B cell (primary cell): ENCODE measurements around the gene A1CF.

Experiments used
- CTCF ChIP-seq: fragments of 200-600 bp; IDR thresholded peaks from one replicate; pipeline ENCODE4 v1.8.0; 2022; ENCODE audit warnings: antibody characterized with exemption, mild to moderate bottlenecking
- EZH2 ChIP-seq: IDR thresholded peaks from 2 replicates; pipeline ENCODE4 v1.6.1; 2012; ENCODE audit warnings: borderline replicate concordance, low read depth, mild to moderate bottlenecking, moderate library complexity, low read length; ENCODE audit not compliant: insufficient read depth, poor library complexity, severe bottlenecking

GRCh38 chr10:50876429-50876828, 9.0 kb downstream of the A1CF start:
- TF ChIP-seq CTCF (no peak), EZH2 (no peak)
